Mammary epithelial cell (primary cell): ENCODE measurements around the gene AQP10.

Experiments used
- EZH2 ChIP-seq: IDR thresholded peaks from 2 replicates; pipeline ENCODE4 v1.6.1; 2012; ENCODE audit warnings: low read length, inconsistent platforms, borderline replicate concordance
- TF ChIP-seq, protein P1 (sequence below), 2 donors: IDR thresholded peaks in 1 of 2; conservative IDR thresholded peaks in 1 of 2; 2 replicates each; pipeline ENCODE4 v1.5.1; 2011 to 2012; ENCODE audit warnings: inconsistent platforms in 2 of 2, low read length in 2 of 2, mild to moderate bottlenecking in 2 of 2, control low read depth in 1 of 2, low read depth in 1 of 2; ENCODE audit not compliant: insufficient read depth in 1 of 2; ENCODE audit errors: extremely low read depth in 1 of 2

DNA sequence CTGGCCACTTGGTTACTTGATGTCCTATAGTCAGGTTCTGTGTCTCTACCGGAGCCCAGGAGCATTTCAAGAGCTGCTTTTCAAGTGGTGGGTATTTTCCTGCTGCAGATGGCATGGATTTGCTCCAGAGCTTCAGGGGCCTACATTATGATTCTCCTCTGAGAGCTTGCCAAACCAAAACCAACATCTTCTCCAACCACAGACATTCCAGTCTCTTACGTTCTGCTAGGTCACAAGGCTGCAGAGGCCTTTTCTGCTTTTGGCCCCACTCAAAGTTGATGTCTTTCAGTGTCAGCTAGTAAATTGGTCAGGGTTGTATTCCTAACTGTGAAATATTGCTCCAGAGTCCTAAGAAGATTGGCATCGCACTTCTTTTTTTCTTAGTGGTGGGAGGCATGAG, 14.7 kb upstream of the AQP10 start:
- TF ChIP-seq, protein P1, sequence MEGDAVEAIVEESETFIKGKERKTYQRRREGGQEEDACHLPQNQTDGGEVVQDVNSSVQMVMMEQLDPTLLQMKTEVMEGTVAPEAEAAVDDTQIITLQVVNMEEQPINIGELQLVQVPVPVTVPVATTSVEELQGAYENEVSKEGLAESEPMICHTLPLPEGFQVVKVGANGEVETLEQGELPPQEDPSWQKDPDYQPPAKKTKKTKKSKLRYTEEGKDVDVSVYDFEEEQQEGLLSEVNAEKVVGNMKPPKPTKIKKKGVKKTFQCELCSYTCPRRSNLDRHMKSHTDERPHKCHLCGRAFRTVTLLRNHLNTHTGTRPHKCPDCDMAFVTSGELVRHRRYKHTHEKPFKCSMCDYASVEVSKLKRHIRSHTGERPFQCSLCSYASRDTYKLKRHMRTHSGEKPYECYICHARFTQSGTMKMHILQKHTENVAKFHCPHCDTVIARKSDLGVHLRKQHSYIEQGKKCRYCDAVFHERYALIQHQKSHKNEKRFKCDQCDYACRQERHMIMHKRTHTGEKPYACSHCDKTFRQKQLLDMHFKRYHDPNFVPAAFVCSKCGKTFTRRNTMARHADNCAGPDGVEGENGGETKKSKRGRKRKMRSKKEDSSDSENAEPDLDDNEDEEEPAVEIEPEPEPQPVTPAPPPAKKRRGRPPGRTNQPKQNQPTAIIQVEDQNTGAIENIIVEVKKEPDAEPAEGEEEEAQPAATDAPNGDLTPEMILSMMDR (conservative IDR thresholded peaks at IDR 0.05 in 1 of 2, IDR thresholded peaks at IDR 0.05 in 1 of 2; ENCODE audit: extremely low read depth in 1 of 2, insufficient read depth in 1 of 2, low read depth in 1 of 2, low read length in 2 of 2), result no peak
- no peak for TF ChIP-seq EZH2
